DOHH2 (cell line): Measurements from ENCODE around the gene CABCOCO1.

Experiments used
- H3F3A ChIP-seq: fragments of 200-600 bp; sonication (generic), shearing (Covaris generic); 2 replicates; pipeline ENCODE4 v1.6.0; 2016; ENCODE audit warnings: antibody characterized with exemption, mild to moderate bottlenecking; ENCODE audit not compliant: control insufficient read depth, insufficient read depth
- H3K27ac ChIP-seq: fragments of 200-600 bp; sonication (generic); 2 replicates; pipeline ENCODE4 v1.5.1; 2014; ENCODE audit warnings: low read depth, mild to moderate bottlenecking, low read length, moderate library complexity
- H3K27me3 ChIP-seq: fragments of 200-600 bp; sonication (generic); 2 replicates; pipeline ENCODE4 v1.6.1; 2014; ENCODE audit warnings: mild to moderate bottlenecking, low read length, mixed read lengths; ENCODE audit not compliant: control insufficient read depth
- H3K36me3 ChIP-seq: fragments of 200-600 bp; sonication (generic); 2 replicates; pipeline ENCODE4 v1.6.1; 2014; ENCODE audit warnings: mild to moderate bottlenecking, low read length, moderate library complexity, mixed read lengths; ENCODE audit not compliant: control insufficient read depth
- H3K4me1 ChIP-seq: fragments of 200-600 bp; sonication (generic); 2 replicates; pipeline ENCODE4 v1.6.1; 2014; ENCODE audit warnings: mild to moderate bottlenecking, low read length, mixed read lengths; ENCODE audit not compliant: control insufficient read depth
- H3K4me2 ChIP-seq: fragments of 200-600 bp; sonication (generic); 2 replicates; pipeline ENCODE4 v1.6.0; 2014; ENCODE audit warnings: mild to moderate bottlenecking, low read length, moderate library complexity
- H3K4me3 ChIP-seq: fragments of 200-600 bp; sonication (generic); 2 replicates; pipeline ENCODE4 v1.5.1; 2014; ENCODE audit warnings: mild to moderate bottlenecking, low read length, mixed read lengths
- H3K79me2 ChIP-seq: fragments of 200-600 bp; sonication (generic); 2 replicates; pipeline ENCODE4 v1.6.1; 2014; ENCODE audit warnings: mild to moderate bottlenecking, low read length, mixed read lengths; ENCODE audit not compliant: control insufficient read depth
- H3K9me2 ChIP-seq: fragments of 200-600 bp; sonication (generic); replicated peaks from 2 replicates; pipeline ENCODE4 v1.6.1; 2014; ENCODE audit warnings: mild to moderate bottlenecking, low read length, mixed read lengths; ENCODE audit not compliant: control insufficient read depth
- H3K9me3 ChIP-seq: fragments of 200-600 bp; sonication (generic); 2 replicates; pipeline ENCODE4 v1.6.1; 2014; ENCODE audit warnings: antibody characterized with exemption, low read length, mixed read lengths; ENCODE audit not compliant: control insufficient read depth, insufficient read depth
- H4K20me1 ChIP-seq: fragments of 200-600 bp; sonication (generic); 2 replicates; pipeline ENCODE4 v1.6.0; 2014; ENCODE audit warnings: low read depth, mild to moderate bottlenecking, antibody characterized with exemption, low read length, moderate library complexity; ENCODE audit not compliant: control insufficient read depth, insufficient read depth
- EZH2phosphoT487 ChIP-seq: fragments of 200-600 bp; sonication (generic); IDR thresholded peaks from 2 replicates; pipeline ENCODE4 v1.6.1; 2017; ENCODE audit warnings: borderline replicate concordance, mild to moderate bottlenecking, antibody characterized with exemption, low read length, moderate library complexity, mixed read lengths
- TF ChIP-seq, protein P1 (sequence below): fragments of 200-600 bp; sonication (generic); IDR thresholded peaks from one replicate; pipeline ENCODE4 v1.5.1; 2014; ENCODE audit warnings: antibody characterized with exemption, mild to moderate bottlenecking, low read depth, low read length; ENCODE audit not compliant: poor library complexity, severe bottlenecking

Gene CABCOCO1

DNA sequence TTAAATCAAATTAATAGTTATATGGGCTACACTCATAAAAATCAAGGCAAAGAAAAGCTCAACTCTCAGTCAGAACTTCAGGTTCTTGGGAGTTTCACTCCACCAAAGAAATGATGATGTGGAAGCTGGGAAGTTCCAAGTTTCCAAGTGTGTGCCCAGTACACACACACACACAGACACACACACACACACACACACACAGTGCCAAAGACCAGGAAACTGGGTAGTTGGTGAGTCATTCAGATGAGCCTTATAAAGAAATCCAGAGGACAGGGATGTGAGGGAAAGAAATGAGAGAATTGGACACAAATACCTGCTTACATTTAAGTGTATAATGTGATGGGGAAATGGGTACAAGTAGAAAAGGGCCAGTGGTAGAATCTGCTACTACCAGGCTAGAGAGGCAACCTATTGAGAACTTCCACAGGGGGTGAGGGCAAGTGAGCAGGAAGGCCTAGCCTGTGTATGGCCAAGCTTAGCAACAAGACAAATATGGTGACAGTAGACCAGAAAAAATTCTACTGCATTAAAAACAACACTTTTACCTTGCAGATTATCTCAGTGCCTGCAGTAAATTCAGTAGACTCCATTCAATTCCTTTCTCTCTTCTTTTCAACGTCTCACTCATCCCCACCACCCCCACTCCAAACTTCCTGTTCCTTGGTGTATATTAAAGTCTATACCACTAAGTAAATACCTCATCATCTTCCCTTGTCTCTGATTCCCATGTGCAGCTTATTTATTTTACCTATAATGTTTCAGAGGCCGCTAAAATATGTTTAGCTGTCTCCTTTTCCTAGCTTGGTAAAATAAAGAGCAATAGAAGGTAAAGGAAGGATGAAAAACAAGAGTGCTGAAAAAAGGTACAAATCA is 95.0 kb downstream of the CABCOCO1 start:
- H3F3A ChIP-seq = no peaks in the 10 kb centered on the region
- no peaks in the 10 kb centered on the region for H3K27me3 ChIP-seq
- H3K9me3 ChIP-seq = no peaks in the 10 kb centered on the region
- H3K36me3 ChIP-seq = no peaks in the 10 kb centered on the region
- no peak for TF ChIP-seq EZH2phosphoT487
- TF ChIP-seq, protein P1, sequence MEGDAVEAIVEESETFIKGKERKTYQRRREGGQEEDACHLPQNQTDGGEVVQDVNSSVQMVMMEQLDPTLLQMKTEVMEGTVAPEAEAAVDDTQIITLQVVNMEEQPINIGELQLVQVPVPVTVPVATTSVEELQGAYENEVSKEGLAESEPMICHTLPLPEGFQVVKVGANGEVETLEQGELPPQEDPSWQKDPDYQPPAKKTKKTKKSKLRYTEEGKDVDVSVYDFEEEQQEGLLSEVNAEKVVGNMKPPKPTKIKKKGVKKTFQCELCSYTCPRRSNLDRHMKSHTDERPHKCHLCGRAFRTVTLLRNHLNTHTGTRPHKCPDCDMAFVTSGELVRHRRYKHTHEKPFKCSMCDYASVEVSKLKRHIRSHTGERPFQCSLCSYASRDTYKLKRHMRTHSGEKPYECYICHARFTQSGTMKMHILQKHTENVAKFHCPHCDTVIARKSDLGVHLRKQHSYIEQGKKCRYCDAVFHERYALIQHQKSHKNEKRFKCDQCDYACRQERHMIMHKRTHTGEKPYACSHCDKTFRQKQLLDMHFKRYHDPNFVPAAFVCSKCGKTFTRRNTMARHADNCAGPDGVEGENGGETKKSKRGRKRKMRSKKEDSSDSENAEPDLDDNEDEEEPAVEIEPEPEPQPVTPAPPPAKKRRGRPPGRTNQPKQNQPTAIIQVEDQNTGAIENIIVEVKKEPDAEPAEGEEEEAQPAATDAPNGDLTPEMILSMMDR = no peak
- H3K9me2 ChIP-seq = no peaks in the 10 kb centered on the region
- H3K4me3 ChIP-seq = no peak overlapping the region
- H4K20me1 ChIP-seq = no peaks in the 10 kb centered on the region
- no peak overlapping the region for H3K27ac ChIP-seq
- H3K4me2 ChIP-seq = no peak overlapping the region
- peaks cover 5% of the 10 kb centered on the region for H3K4me1 ChIP-seq
- H3K79me2 ChIP-seq = no peaks in the 10 kb centered on the region

DNA sequence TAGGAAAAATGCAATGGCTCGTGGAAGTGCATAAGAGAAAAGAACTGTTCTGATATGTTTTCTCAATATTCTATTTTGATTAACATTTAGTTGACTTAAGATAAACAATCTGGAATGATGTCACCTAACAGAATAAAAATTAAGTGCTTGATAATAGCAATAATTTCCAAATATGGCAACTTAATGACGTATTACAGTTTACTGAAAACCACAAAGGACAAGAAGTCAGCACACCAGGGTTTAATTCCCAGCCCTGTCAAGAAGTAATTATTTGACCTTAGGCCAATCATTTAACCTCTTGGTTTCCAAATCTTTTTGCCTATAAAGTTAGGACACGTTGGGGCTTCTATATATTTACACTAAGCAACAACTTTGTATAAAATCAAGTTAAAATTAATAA is 95.7 kb downstream of the CABCOCO1 start:
- H3K79me2 ChIP-seq = no peaks in the 10 kb centered on the region
- H3K9me3 ChIP-seq = no peaks in the 10 kb centered on the region
- H3K36me3 ChIP-seq = no peaks in the 10 kb centered on the region
- TF ChIP-seq, protein P1 = no peak
- TF ChIP-seq EZH2phosphoT487 = no peak
- H3K27me3 ChIP-seq = no peaks in the 10 kb centered on the region
- no peak overlapping the region for H3K4me2 ChIP-seq
- no peak overlapping the region for H3K4me3 ChIP-seq
- no peaks in the 10 kb centered on the region for H3F3A ChIP-seq
- no peaks in the 10 kb centered on the region for H3K4me1 ChIP-seq
- no peaks in the 10 kb centered on the region for H3K9me2 ChIP-seq
- H3K27ac ChIP-seq = no peak overlapping the region
- no peaks in the 10 kb centered on the region for H4K20me1 ChIP-seq

- no peaks in the 10 kb centered on the region for H3K9me2 ChIP-seq
- no peak overlapping the region for H3K4me3 ChIP-seq
- H3K27me3 ChIP-seq = no peaks in the 10 kb centered on the region
- H3K79me2 ChIP-seq = no peaks in the 10 kb centered on the region
- no peaks in the 10 kb centered on the region for H3K9me3 ChIP-seq
- H4K20me1 ChIP-seq = no peaks in the 10 kb centered on the region
- TF ChIP-seq, protein P1 = no peak
- no peak for TF ChIP-seq EZH2phosphoT487
- H3K36me3 ChIP-seq = no peaks in the 10 kb centered on the region
- H3F3A ChIP-seq = no peaks in the 10 kb centered on the region
- H3K4me1 ChIP-seq = no peaks in the 10 kb centered on the region
- no peak overlapping the region for H3K4me2 ChIP-seq
- no peak overlapping the region for H3K27ac ChIP-seq
Observed at GRCh38 chr10:61759751-61760150, 97.0 kb downstream of the CABCOCO1 start.
